GM18909 (cell line): ENCODE measurements around the gene PIGB.
"Not testable (repeated sequence)": the region's sequence is repeated elsewhere in the genome, so short reads cannot be mapped to it uniquely, and the experiment has no call there.

ENCODE experiments used
- ATAC-seq: cut with Tn5 transposase; IDR thresholded peaks from one replicate; pipeline ENCODE4 v1.9.1; 2021; ENCODE audit warnings: mild to moderate bottlenecking; ENCODE audit not compliant: unreplicated experiment, poor library complexity

PIGB gene

DNA sequence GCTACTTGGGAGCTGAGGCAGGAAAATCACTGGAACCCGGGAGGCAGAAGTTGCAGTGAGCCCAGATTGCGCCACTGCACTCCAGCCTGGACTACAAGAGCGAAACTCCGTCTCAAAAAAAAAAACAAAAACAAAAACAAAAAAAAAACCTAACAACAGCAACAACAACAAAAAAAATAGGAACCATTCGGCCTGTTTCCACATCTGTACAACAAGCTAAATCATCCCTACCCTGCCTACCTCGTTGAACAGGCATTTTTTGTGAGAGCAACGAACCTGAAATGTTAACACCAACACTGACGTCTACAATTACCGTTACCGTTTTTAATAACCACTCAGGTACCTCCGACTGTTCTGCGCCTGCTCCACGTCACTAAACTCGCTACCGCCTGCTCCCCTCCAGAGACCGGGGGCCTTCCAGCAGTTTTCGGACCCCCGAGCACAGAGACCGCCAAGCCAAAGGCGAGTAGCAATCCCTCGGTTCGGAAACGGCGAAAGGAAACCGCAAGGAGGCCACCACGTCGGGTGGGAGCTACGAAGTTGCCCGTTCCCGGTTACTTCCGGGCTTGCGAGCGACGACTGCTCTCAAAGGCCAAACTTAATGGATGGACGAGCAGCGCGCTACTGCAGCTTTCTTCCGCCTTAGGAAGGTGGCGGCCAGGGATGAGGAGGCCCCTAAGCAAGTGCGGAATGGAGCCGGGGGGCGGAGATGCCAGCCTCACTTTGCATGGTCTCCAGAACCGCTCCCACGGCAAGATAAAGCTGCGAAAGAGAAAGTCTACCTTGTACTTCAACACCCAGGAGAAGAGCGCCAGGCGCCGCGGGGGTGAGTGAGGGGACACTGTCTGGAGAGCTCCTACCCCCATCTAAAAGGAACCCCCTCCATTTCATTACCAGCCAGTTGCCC is at the start of gene PIGB, which contains the start of gene PIGBOS1:
Gene PIGB, plus strand, starts transcription at position 635 of the 907 bp plus-strand sequence. Its CDS starts 29 bp downstream, at position 664.
Gene PIGBOS1, minus strand, starts transcription at position 536 of the 907 bp plus-strand sequence. CDS start 1,331 bp downstream, outside the sequence.
- peak; percentile 92 for ATAC-seq

GRCh38 chr15:55270291-55270690 is 48.7 kb upstream of the PIGB start:
- no peak for ATAC-seq

DNA sequence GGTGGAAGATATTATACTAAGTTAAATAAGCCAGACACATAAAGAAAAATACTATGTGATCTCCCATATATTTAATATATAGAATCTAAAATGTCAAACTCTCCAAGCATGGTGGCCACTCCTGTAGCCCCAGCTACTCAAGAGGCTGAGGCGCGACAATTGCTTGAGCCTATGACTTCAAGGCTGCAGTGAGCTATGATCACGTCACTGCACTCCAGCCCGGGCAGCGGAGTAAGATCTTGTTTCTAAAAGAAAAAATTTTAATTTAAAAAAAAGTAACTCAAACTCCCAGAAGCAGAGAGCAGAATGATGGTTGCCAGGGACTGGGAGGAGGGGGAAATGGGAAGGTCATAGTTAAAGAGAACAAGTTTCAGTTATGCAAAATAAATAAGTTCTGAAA is 42.7 kb upstream of the PIGB start:
- no peak for ATAC-seq

GRCh38 chr15:55277116-55277564 is 41.9 kb upstream of the PIGB start:
- peak; percentile 60 for ATAC-seq

- ATAC-seq, result no peak
These were observed 41.3 kb upstream of the PIGB start for GRCh38 chr15:55277715-55278114.

DNA sequence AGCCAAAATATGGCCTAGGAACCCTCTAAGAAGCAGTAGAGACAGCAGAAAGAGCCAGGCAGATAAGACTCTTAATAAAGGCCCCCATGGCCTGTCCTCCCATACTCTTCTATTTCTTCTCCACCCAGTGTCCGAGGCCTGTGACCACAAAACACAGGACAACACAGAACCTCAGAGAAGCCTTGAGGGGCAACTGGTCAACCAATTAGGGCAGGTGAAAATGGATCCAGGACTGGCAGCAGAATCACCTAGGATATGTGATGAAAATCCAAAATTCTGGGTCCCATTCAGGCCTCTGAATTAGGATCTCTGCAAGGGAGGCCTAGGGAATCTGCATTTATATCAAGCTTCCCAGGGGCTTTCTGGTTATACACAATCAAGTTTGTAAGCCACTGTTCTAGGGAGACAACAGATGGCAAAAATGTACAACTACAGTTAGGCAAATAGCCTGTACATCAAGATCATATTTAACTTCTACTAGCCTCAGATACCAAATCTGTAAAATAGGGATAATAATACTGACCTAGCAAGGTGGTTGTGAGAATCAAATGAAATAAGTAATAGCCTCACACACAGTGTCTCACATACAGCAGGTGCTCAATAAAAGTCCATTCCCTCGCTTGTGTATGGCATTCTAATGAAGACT is 39.8 kb upstream of the PIGB start:
- no peak for ATAC-seq

GRCh38 chr15:55279746-55280351 is 39.2 kb upstream of the PIGB start:
- peak; percentile 85 for ATAC-seq

DNA sequence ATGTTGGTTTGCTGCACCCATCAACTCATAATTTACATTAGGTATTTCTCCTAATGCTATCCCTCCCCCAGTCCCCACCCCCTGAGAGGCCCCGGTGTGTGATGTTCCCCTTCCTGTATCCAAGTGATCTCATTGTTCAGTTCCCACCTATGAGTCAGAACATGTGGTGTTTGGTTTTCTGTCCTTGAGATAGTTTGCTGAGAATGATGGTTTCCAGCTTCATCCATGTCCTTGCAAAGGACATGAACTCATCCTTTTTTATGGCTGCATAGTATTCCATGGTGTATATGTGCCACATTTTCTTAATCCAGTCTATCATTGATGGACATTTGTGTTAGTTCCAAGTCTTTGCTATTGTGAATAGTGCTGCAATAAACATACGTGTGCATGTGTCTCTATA is 38.4 kb upstream of the PIGB start:
- not testable (repeated sequence) for ATAC-seq

DNA sequence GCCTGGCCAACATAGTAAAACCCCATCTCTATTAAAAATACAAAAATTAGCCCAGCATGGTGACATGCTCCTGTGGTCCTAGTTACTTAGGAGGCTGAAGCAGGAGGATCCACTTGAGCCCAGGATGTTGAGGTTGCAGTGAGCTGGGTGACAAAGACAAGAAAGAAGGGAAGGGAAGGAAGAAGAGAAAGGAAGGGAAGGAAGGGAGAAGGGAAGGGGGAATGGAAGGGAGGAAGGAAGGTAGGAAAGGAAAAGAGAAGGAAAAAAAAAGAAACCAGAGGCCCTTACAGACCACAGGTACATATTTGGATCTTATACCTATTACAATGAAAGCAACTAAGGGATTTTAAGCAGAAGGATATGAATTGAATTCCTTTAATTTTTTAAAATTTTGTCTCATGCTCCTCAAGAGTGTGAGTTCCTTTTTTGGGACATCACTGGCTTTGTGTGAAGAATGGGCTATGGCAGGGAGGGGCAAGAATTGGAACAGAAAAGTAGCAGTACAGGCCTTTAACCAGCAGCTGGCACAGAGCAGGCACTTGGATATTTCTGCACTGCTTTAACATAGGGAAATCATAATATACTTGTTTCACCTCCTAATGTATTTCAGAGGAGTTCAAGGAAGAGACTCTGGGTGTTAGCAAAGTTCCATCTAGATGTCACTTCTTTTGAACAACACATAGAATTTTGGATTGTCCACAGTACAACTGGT is 37.3 kb upstream of the PIGB start:
- no peak for ATAC-seq

DNA sequence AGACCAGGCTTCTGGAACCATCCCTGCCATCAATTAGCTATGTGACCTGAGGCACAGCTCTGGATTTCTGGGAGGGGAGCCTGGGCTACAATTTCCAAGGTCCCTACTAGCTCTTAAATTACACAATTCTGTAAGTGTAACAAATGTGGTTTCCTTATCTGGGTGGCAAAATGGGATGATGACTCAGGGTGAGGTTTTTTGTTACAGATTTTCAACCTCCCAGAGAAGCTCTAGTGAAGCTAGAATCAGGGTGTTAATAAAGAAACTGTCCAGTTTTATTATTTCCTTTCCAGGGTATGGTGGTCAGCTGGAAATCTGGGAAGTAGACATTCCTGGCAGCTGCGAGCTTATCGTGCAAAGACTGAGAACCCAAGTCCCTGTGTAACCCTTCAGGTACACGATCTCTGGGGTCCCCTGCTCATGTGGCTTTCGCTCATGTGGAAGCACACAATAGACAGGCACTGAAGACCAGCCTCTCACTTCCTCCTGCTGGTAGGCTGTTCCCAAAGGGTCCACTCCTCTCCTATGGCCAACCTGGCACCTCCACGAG is 36.7 kb upstream of the PIGB start:
- no peak for ATAC-seq

GRCh38 chr15:55283379-55284147 is 35.5 kb upstream of the PIGB start:
- ATAC-seq, result no peak

DNA sequence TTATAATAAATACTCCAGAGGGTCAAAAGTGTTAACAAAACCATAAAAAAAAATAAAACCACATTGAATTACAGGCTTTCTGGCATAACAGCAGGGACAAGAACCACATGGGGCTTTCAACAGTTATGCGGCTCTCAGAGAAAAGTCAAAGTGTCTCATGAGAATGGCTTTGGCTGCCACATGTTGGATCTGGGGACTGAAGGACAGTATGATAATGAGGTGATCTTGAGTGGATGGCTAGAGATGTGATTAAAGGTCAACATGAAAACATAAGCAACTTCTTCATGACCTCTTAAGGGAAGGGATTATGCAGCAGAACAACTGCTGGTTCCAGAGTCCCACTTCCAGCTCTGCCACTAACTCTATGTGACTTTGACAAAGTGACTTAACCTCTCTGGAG is 34.6 kb upstream of the PIGB start:
- ATAC-seq, result no peak

DNA sequence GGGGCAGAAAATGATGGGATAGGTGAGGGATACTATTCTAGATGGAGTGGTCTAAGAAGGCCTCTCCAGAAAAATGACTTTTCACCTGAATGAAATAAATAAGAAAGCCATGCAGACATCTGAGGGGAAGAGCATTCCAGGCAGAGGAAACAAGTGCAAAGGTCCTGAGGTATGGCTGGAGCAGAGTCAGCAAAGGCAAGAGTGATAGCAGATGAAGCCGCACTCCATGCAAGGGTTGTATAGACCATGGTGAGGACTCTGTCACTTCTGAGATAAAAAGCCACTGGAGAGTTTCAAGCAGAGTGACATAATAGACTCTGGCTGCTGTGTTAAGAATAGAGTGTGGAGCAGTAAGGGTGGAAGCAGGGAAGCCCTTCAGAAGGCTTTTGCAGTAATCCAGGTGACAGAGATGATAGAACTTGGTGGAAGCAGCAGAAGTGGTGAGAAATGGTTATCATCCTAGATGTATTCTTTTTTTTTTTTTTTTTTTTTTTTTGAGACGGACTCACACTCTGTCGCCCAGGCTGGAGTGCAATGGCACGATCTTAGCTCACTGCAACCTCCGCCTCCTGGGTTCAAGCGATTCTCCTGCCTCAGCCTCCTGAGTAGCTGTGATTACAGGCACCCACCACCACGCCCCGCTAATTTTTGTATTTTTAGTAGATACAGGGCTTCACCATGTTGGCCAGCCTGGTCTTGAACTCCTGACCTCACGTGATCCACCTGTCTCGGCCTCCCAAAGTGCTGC is 32.4 kb upstream of the PIGB start:
- ATAC-seq, result not testable (repeated sequence)

DNA sequence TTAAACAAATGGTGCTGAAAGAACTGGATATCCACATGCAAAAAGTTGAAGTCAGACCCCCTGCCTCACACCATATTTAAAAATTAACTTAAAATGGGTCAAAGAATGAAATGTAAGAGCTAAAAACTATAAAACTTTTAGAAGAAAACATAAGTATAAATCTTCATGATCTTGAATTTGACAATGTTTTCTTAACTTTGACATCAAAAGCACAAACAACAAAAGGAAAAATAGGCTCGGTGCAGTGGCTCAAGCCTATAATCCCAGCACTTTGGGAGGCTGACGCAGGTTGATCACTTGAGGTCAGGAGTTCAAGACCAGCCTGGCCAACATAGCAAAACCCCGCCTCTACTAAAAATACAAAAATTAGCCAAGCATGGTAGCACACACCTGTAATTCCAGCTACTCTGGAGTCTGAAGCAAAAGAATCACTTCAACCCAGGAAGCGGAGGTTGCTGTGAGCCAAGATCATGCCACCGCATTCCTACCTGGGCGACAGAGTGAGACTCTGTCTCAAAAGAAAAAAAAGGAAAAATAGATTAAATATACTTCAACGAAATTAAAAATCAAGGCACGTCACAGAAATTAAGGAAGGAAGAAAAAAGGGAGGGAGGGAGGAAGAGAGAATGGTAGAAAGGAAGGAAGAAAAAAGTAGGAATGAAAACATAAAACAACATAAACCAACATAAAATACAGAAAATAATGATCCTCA is 30.9 kb upstream of the PIGB start:
- no peak for ATAC-seq

GRCh38 chr15:55289011-55289745 is 29.8 kb upstream of the PIGB start:
- peak; percentile 48 for ATAC-seq

GRCh38 chr15:55289746-55290527 is 29.1 kb upstream of the PIGB start, which contains the start of gene RAB27A:
TSS of gene RAB27A (minus strand) at chr15:55289813. CDS start at chr15:55234934, 54,879 bp downstream.
- peak; percentile 68 for ATAC-seq
